ENCODE results near the gene MMD2. TPM values are rescaled to one million over a fixed set of nuclear protein-coding genes. Genes with fewer than 3 reads are reported as not detected.

MMD2 gene
- total RNA-seq, 2 experiments from 2014 or later, result not detected

DNA sequence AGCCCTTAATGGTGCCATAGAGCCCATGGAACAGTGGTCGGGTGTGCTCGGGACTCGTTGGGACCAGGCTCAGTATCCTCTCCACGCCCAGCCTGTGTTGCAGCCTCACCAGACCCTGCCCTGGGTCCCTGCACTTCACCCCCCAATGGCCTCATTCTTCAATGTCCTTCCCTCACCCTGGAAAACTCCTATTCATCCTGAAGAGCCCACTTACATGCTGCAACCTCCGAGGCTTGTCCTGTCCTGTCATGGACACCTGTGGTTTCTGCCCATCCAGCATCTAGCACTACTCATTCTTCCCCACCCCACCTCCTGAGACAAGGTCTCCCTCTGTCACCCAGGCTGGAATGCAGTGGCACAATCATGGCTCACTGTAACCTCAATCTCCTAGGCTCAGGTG, 7.7 kb downstream of the MMD2 start:
- ChIA-PET POLR2A (no interaction called here), CTCF (no interaction called here)
- no peak overlapping the region for H3K4me3 Mint-ChIP-seq
- intact Hi-C loops (cut with micrococcal nuclease), result no loop called here
- H3K27me3 Mint-ChIP-seq, result peaks cover 26% of the 10 kb centered on the region
- no peaks in the 10 kb centered on the region for H3K9me3 Mint-ChIP-seq
- no peak overlapping the region for H3K27ac Mint-ChIP-seq
- H3K36me3 Mint-ChIP-seq, result no peaks in the 10 kb centered on the region
- no peak for DNase-seq
- H3K4me1 Mint-ChIP-seq (ENCODE audit: low read depth), result no peaks in the 10 kb centered on the region

DNA sequence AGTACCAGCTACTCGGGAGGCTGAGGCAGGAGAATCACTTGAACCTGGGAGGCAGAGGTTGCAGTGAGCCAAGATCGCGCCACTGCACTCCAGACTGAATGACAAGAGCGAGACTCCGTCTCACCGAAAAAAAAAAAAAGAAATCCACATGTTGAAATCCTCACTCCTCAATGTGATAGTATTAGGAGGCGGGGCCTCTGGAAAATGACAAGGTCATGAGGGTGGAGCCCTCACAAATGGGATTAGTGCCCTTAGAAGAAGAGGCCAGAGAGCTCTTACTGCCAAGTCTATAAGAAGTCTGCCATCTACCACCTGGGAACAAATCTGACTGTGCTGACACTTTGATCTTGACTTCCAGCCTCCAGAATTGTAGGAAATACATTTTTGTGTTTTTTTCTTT, 10.6 kb downstream of the MMD2 start:
- Mint-ChIP-seq H3K27ac (no peak overlapping the region), H3K36me3 (no peaks in the 10 kb centered on the region), H3K9me3 (no peaks in the 10 kb centered on the region), H3K27me3 (peaks cover 21% of the 10 kb centered on the region), H3K4me1 (ENCODE audit: low read depth) (no peaks in the 10 kb centered on the region), H3K4me3 (no peak overlapping the region)
- ChIA-PET POLR2A (no interaction called here), CTCF (interaction anchor here (0.7 kb wide), 1 partner anchor 9 kb away, joined by 3 read pairs; no protein-coding TSS in a partner anchor)
- intact Hi-C loops (cut with micrococcal nuclease), result no loop called here
- DNase-seq, result no peak

DNA sequence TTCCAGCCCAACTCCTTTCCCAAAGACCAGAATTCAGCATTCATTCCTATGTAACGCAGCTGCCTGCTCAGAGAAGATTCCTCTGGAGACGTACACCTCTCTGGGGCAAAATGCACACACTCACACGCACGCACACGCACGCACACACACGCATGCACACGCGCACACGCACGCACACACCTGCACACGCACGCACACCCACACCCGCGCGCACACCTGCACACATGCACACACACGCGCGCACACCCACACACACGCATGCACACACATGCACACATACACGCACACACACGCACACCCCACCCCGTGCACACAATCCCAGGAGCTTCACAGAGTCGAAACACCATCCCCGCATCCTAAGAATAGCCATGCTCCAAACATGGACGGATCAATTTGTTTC, 13.0 kb downstream of the MMD2 start:
- CTCF ChIA-PET, result no interaction called here
- no peak for DNase-seq
- no peaks in the 10 kb centered on the region for H3K36me3 Mint-ChIP-seq
- POLR2A ChIA-PET, result no interaction called here
- no peak overlapping the region for H3K27ac Mint-ChIP-seq
- intact Hi-C loops (cut with micrococcal nuclease), result no loop called here
- no peak overlapping the region for H3K4me3 Mint-ChIP-seq
- peaks cover 9% of the 10 kb centered on the region for H3K27me3 Mint-ChIP-seq
- H3K4me1 Mint-ChIP-seq (ENCODE audit: low read depth), result no peaks in the 10 kb centered on the region
- no peaks in the 10 kb centered on the region for H3K9me3 Mint-ChIP-seq

DNA sequence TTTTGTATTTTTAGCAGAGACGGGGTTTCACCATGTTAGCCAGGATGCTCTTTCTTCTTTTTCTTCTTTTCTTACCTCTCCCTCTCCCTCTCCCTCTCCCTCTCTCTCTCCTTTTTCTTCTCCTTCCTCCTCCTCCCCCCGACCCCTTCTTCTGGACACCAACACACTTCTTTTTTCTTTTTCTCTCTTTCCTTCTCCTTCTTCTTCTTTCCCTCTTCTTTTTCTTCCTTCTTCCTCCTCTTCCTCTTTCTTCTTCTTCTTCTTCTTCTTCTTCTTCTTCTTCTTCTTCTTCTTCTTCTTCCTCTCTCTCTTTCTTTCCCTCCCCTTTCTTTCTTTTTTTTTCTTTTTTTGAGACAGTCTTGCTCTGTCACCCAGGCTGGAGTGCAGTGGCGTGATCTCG, 14.0 kb downstream of the MMD2 start:
- intact Hi-C loops (cut with micrococcal nuclease), result no loop called here
- no peaks in the 10 kb centered on the region for H3K9me3 Mint-ChIP-seq
- no peak overlapping the region for H3K27ac Mint-ChIP-seq
- H3K27me3 Mint-ChIP-seq, result peaks cover 5% of the 10 kb centered on the region
- ChIA-PET POLR2A (no interaction called here), CTCF (no interaction called here)
- DNase-seq, result no peak
- no peaks in the 10 kb centered on the region for H3K36me3 Mint-ChIP-seq
- H3K4me1 Mint-ChIP-seq (ENCODE audit: low read depth), result no peaks in the 10 kb centered on the region
- no peak overlapping the region for H3K4me3 Mint-ChIP-seq

DNA sequence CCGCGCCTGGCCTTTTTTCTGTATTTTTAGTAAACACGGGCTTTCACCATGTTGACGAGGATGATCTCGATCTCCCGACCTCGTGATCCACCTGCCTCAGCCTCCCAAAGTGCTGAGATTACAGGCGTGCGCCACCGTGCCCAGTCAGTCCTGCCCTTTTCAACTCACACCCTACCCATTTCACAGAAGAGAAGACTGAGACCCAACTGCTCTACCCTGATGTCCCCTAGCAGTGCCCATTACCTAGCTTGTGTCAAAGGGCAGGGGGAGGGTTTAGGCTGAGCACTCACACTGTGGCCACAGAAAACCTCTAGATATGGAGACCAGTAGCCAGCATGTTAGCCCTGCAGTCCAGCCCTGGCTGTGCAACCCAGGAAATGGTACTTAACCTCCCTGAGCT, 15.7 kb downstream of the MMD2 start:
- Mint-ChIP-seq H3K27me3 (peaks cover 5% of the 10 kb centered on the region), H3K4me3 (no peak overlapping the region), H3K4me1 (ENCODE audit: low read depth) (no peaks in the 10 kb centered on the region), H3K36me3 (no peaks in the 10 kb centered on the region), H3K27ac (no peak overlapping the region), H3K9me3 (no peaks in the 10 kb centered on the region)
- ChIA-PET POLR2A (no interaction called here), CTCF (no interaction called here)
- DNase-seq, result no peak
- intact Hi-C loops (cut with micrococcal nuclease), result no loop called here

DNA sequence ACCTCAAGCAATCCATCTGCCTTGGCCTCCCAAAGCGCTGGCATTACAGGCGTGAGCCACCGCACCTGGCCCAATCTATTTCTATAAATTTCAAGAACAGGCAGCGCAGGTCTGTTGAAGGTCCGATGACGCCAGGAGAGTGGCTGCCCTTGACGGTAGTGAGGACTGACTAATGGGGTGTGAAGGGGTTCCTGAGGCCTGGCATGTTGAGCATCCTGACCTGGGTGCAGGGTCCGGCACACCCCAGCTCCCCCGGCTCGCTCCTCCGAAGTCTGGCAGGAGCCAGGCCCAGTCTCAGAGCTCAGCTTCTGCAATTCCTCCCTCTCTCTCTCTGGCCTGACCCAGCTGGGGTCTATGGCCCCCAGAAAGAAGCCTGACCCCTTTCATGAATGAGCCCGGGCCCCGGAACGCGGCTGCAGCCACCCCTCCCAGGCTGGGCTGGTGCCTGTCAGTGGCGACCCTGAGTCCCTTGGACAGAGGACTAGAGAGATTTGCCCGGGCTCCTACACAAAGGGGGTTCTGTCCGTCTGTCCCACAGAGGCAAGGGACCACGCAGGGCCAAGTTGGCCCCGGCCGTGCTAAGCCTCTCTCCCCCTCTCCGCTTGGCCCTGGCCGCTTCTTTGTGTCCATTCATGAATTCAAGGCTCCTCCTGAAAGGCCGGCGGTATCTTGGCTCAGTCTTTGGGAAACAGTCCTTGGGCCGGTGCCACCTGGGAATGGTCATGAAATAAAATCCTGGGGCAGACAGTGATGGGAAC, 18.8 kb downstream of the MMD2 start:
- Mint-ChIP-seq H3K4me1 (ENCODE audit: low read depth) (no peaks in the 10 kb centered on the region), H3K4me3 (no peak overlapping the region), H3K27me3 (no peaks in the 10 kb centered on the region), H3K9me3 (no peaks in the 10 kb centered on the region), H3K36me3 (no peaks in the 10 kb centered on the region), H3K27ac (no peak overlapping the region)
- no peak for DNase-seq
- POLR2A ChIA-PET, result no interaction called here
- CTCF ChIA-PET, result no interaction called here
- intact Hi-C loops (cut with micrococcal nuclease), result no loop called here

DNA sequence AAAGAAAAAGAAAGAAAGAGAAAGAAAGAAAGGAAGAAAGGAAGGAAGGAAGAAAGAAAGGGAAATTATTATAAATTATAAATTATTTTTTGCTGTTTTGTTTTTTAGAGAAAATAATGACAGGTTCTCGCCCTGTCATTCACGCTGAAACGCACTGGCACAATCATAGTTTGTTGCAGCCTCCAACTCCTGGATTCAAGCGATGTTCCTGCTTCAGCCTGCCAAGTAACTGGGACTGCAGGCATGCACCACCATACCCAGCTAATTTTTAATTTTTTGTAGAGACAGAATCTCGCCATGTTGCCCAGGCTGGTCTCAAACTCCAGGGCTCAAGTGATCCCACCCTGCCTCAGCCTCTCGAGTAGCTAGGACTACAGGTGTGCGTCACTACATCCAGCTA, 21.6 kb downstream of the MMD2 start:
- no peaks in the 10 kb centered on the region for H3K9me3 Mint-ChIP-seq
- ChIA-PET CTCF (interaction anchor here (0.6 kb wide), 1 partner anchor 90 kb away, joined by 4 read pairs; no protein-coding TSS in a partner anchor), POLR2A (no interaction called here)
- H3K27me3 Mint-ChIP-seq, result no peaks in the 10 kb centered on the region
- H3K4me1 Mint-ChIP-seq (ENCODE audit: low read depth), result no peaks in the 10 kb centered on the region
- no peaks in the 10 kb centered on the region for H3K36me3 Mint-ChIP-seq
- intact Hi-C loops (cut with micrococcal nuclease), result no loop called here
- H3K4me3 Mint-ChIP-seq, result no peak overlapping the region
- H3K27ac Mint-ChIP-seq, result no peak overlapping the region
- DNase-seq, result no peak

DNA sequence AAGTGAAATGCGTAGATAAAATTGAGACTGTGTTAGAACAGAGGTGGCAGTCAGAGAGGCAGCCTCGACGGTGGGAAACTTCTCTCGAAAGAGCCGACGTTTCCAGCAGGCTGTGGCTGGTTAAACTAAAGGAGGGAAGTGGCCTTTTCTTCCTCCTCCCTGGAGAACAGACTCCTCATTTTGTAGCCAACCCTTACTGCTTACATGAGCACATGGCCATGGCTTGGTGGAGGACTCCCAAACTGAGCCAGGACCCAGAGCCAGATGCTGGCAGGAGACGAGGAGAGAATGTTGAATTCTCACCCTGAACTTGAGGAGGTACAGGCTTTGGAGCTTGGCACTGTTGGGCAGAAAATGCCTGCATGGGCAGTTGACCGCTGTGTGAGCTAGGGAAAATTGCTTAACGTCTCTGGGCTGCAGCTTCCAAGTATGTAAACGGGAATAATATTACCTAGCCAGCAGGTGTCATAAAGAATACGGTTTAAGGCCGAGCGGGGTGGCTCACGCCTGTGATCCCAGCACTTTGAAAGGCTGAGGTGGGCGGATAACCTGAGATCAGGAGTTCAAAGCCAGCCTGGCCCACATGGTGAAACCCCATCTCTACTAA, 24.5 kb downstream of the MMD2 start:
- Mint-ChIP-seq H3K27me3 (no peaks in the 10 kb centered on the region), H3K4me1 (ENCODE audit: low read depth) (no peaks in the 10 kb centered on the region), H3K27ac (no peak overlapping the region), H3K9me3 (no peaks in the 10 kb centered on the region), H3K36me3 (no peaks in the 10 kb centered on the region), H3K4me3 (no peak overlapping the region)
- no peak for DNase-seq
- ChIA-PET CTCF (no interaction called here), POLR2A (no interaction called here)
- intact Hi-C loops (cut with micrococcal nuclease), result no loop called here

DNA sequence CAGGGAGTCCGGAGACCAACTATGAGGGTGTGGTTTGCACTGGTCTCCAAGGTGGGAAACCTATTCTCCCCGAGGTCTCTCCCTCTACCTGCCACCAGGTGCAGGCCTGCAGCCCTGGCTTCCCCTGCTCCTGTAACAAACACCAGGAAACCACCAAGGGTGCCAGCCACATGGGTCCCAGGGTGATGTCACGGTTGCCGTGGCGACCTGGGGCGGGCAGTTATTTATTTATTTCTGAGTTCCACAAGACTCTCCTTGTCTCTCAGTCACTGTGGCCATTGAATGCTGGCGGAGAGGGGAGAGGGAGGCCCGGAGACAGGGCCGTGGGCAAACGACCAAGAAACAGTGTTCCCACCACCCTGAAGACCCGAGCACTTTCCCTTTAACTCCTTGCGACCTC, 27.0 kb downstream of the MMD2 start:
- CTCF ChIA-PET, result interaction anchor here (0.7 kb wide), 1 partner anchor 153 kb away, joined by 3 read pairs; no protein-coding TSS in a partner anchor

DNA sequence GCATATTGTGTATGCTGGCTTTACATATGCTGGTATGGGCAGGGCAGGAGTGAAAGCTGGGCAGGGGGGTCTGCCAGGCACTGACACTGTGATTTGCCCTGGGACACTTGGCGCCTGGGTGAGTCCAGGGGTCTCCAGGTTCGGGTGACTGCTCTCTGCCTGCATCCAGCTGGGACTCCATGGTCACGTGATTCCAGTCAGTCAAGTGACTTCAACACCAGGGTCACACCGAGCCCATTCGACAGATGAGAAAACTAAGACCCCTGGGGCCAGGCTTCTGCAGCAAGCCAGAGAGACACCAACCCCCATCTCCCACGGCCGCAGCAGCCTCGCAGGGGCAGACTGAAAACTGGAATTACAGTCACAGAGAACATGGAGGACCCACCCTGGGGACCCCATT, 30.0 kb downstream of the MMD2 start:
- Mint-ChIP-seq H3K4me3 (no peak overlapping the region), H3K9me3 (no peaks in the 10 kb centered on the region), H3K4me1 (ENCODE audit: low read depth) (no peaks in the 10 kb centered on the region), H3K27me3 (peaks cover 3% of the 10 kb centered on the region), H3K27ac (no peak overlapping the region), H3K36me3 (no peaks in the 10 kb centered on the region)
- CTCF ChIA-PET, result no interaction called here
- intact Hi-C loops (cut with micrococcal nuclease), result no loop called here
- POLR2A ChIA-PET, result no interaction called here
- no peak for DNase-seq

More for the DNA sequence above, 27.0 kb downstream of the MMD2 start:
- Mint-ChIP-seq H3K4me3 (no peak overlapping the region), H3K27ac (no peak overlapping the region), H3K36me3 (no peaks in the 10 kb centered on the region), H3K9me3 (no peaks in the 10 kb centered on the region), H3K27me3 (peaks cover 3% of the 10 kb centered on the region), H3K4me1 (ENCODE audit: low read depth) (no peaks in the 10 kb centered on the region)
- DNase-seq, result no peak
- intact Hi-C loops (cut with micrococcal nuclease), result no loop called here
- POLR2A ChIA-PET, result no interaction called here

DNA sequence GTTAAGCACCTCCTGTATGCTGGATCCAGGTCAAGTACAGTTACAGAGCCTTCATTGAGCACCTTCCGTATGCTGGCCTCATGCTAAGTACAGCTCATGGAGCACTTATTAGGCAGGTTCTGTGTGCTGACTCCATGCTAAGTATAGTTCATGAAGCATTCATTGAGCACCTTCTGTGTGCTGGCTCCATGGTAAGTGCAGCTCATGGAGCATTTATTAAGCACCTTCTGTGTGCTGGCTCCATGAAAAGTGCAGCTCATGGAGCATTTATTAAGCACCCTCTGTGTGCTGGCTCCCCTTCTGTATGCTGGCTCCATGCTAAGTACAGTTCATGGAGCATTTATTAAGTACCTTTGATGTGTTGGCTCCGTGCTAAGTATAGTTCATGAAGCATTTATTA, 30.5 kb downstream of the MMD2 start:
- ChIA-PET POLR2A (no interaction called here), CTCF (no interaction called here)
- H3K4me3 Mint-ChIP-seq, result no peak overlapping the region

DNA sequence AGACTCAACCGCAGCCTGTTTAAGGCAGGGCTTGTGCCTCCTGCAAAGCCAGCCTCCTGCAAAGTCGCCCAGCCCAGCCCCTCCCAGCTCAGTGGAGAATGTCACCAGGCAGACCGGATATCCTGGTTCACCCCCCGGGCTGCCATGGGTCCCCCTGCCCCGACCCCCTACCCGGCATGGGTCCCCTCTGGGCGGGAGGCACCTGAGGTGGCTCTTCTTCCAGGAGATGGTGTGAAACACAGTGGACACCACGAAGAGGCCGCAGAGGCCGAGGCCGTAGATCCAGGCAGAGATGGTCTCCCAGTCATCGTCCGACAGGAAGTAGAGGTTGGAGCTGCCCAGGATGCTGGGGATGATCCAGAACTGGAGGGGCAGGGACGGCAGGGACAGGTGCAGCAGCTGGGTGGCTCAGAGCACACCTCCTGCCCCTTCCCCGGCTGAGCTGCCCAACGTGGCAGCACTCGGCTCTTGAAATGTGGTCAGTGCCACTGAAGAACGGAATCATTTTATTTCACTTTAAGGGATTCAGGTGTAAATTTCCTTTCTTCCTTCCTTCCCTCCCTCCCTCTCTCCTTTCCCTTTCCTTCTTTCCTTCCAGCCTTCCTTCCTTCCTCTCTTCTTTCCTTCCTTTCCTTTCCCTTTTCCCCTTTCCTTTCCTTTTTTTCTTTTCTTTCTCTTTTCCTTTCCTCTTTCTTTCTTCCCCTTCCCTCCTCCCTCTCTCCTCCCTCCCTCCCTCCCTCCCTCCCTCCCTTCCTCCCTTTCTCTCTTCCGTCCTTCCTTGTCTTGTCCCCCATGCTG, 38.8 kb downstream of the MMD2 start:
- CTCF ChIA-PET, result no interaction called here
- intact Hi-C loops (cut with micrococcal nuclease), result no loop called here
- no peak for DNase-seq
- Mint-ChIP-seq H3K27ac (no peak overlapping the region), H3K36me3 (no peaks in the 10 kb centered on the region), H3K27me3 (peaks cover 5% of the 10 kb centered on the region), H3K4me1 (ENCODE audit: low read depth) (no peaks in the 10 kb centered on the region), H3K4me3 (no peak overlapping the region), H3K9me3 (peaks cover 3% of the 10 kb centered on the region)
- POLR2A ChIA-PET, result no interaction called here

More for the DNA sequence above, 30.5 kb downstream of the MMD2 start:
- no peak for DNase-seq
- Mint-ChIP-seq H3K27ac (no peak overlapping the region), H3K9me3 (no peaks in the 10 kb centered on the region), H3K27me3 (peaks cover 3% of the 10 kb centered on the region), H3K4me1 (ENCODE audit: low read depth) (no peaks in the 10 kb centered on the region), H3K36me3 (no peaks in the 10 kb centered on the region)
- intact Hi-C loops (cut with micrococcal nuclease), result no loop called here

DNA sequence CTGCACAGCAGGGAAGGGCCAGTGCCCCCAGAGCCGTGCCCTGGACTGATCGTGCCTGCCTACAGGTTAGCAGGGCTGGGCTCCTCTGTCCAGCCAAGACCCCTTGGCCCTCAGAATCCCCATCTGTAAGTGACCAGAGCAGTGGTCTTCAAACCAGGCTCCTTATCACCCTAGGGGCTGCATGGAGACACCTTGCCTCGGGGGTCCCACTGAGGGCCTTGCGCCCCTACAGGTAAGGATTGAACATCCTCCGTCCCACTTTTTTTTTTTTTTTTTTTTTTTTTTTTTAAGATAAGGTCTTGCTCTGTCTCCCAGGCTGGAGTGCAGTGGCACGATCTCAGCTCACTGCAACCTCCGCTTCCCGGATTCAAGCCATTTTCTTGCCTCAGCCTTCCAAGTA, 42.9 kb downstream of the MMD2 start:
- peaks cover 2% of the 10 kb centered on the region for H3K27me3 Mint-ChIP-seq
- ChIA-PET POLR2A (no interaction called here), CTCF (no interaction called here)
- intact Hi-C loops (cut with micrococcal nuclease), result no loop called here
- peaks cover 3% of the 10 kb centered on the region for H3K9me3 Mint-ChIP-seq
- no peaks in the 10 kb centered on the region for H3K36me3 Mint-ChIP-seq
- no peaks in the 10 kb centered on the region for H3K4me1 Mint-ChIP-seq (ENCODE audit: low read depth)
- H3K4me3 Mint-ChIP-seq, result no peak overlapping the region
- H3K27ac Mint-ChIP-seq, result no peak overlapping the region
- DNase-seq, result no peak

Measured in activated CD4-positive, alpha-beta memory T cell treated with anti-CD3 and anti-CD28 coated beads for 36 hours (primary cell).